ENCODE measurements around the gene PSMA5.
A peak's percentile ranks its signal among the peaks of the same experiment; 100 is the strongest.

The PSMA5 gene

DNA sequence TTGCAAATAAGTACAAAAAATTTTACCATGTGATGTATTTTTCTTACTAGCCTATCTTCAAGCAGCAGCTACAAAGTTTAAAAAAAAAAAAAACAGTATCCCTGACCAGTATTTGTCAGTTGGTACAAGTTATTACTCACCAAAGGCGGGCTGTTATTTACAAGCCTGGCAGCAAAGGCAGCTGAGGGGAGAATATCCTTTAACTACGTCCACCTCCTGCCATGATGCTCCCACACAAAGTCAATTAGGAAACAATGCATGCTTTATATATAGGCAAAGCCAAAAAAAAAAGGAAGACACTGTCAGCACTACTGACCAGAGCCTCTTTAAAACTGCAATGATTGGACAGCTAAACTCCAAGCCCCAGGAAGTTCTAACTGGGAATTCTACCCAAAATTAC, 13.7 kb downstream of the PSMA5 start:
- H3K36me3 ChIP-seq (ENCODE audit: low read depth) = peaks cover 95% of the 10 kb centered on the region
- no peaks in the 10 kb centered on the region for H3K4me1 ChIP-seq (ENCODE audit: insufficient read depth, poor library complexity, severe bottlenecking)
- H3K27me3 ChIP-seq (ENCODE audit: insufficient read depth, poor library complexity, severe bottlenecking) = no peaks in the 10 kb centered on the region
- no peak for ATAC-seq (ENCODE audit: low read depth)
- H3K4me3 ChIP-seq (ENCODE audit: severe bottlenecking) = no peak overlapping the region
- no peak for DNase-seq (ENCODE audit: low spot score)
- no peak overlapping the region for H3K27ac ChIP-seq (ENCODE audit: poor library complexity, severe bottlenecking)
- H3K9me3 ChIP-seq (ENCODE audit: severe bottlenecking) = no peaks in the 10 kb centered on the region
- TF ChIP-seq CTCF (IDR thresholded peaks at IDR 0.05; ENCODE audit: poor library complexity, severe bottlenecking) = no peak

- peaks cover 83% of the 10 kb centered on the region for H3K36me3 ChIP-seq (ENCODE audit: low read depth)
- H3K4me1 ChIP-seq (ENCODE audit: insufficient read depth, poor library complexity, severe bottlenecking) = no peaks in the 10 kb centered on the region
- H3K27ac ChIP-seq (ENCODE audit: poor library complexity, severe bottlenecking) = no peak overlapping the region
- H3K27me3 ChIP-seq (ENCODE audit: insufficient read depth, poor library complexity, severe bottlenecking) = no peaks in the 10 kb centered on the region
- TF ChIP-seq CTCF (IDR thresholded peaks at IDR 0.05; ENCODE audit: poor library complexity, severe bottlenecking) = no peak
- H3K4me3 ChIP-seq (ENCODE audit: severe bottlenecking) = no peak overlapping the region
- ATAC-seq (ENCODE audit: low read depth) = no peak
- H3K9me3 ChIP-seq (ENCODE audit: severe bottlenecking) = no peaks in the 10 kb centered on the region
- no peak for DNase-seq (ENCODE audit: low spot score)
These were observed 21.4 kb downstream of the PSMA5 start for GRCh38 chr1:109404838-109405237.

- ATAC-seq (ENCODE audit: low read depth) (no peak), DNase-seq (ENCODE audit: low spot score) (no peak)
- Histone ChIP-seq H3K4me3 (ENCODE audit: severe bottlenecking) (no peak overlapping the region), H3K27me3 (ENCODE audit: insufficient read depth, poor library complexity, severe bottlenecking) (no peaks in the 10 kb centered on the region), H3K36me3 (ENCODE audit: low read depth) (peaks cover 58% of the 10 kb centered on the region), H3K4me1 (ENCODE audit: insufficient read depth, poor library complexity, severe bottlenecking) (peaks cover 6% of the 10 kb centered on the region), H3K27ac (ENCODE audit: poor library complexity, severe bottlenecking) (no peak overlapping the region), H3K9me3 (ENCODE audit: severe bottlenecking) (no peaks in the 10 kb centered on the region)
- TF ChIP-seq CTCF (IDR thresholded peaks at IDR 0.05; ENCODE audit: poor library complexity, severe bottlenecking) = no peak
These were observed 24.2 kb downstream of the PSMA5 start for GRCh38 chr1:109402025-109402424.

- H3K36me3 ChIP-seq (ENCODE audit: low read depth) = peaks cover 40% of the 10 kb centered on the region
- ATAC-seq (ENCODE audit: low read depth) (no peak), DNase-seq (ENCODE audit: low spot score) (no peak)
- no peak for TF ChIP-seq CTCF (IDR thresholded peaks at IDR 0.05; ENCODE audit: poor library complexity, severe bottlenecking)
- H3K27me3 ChIP-seq (ENCODE audit: insufficient read depth, poor library complexity, severe bottlenecking) = no peaks in the 10 kb centered on the region
- peaks cover 6% of the 10 kb centered on the region for H3K4me1 ChIP-seq (ENCODE audit: insufficient read depth, poor library complexity, severe bottlenecking)
- H3K9me3 ChIP-seq (ENCODE audit: severe bottlenecking) = no peaks in the 10 kb centered on the region
- no peak overlapping the region for H3K4me3 ChIP-seq (ENCODE audit: severe bottlenecking)
- H3K27ac ChIP-seq (ENCODE audit: poor library complexity, severe bottlenecking) = no peak overlapping the region
These were observed 26.1 kb downstream of the PSMA5 start for GRCh38 chr1:109400035-109400655.

GRCh38 chr1:109399326-109399957, 26.8 kb downstream of the PSMA5 start:
- no peaks in the 10 kb centered on the region for H3K9me3 ChIP-seq (ENCODE audit: severe bottlenecking)
- H3K27me3 ChIP-seq (ENCODE audit: insufficient read depth, poor library complexity, severe bottlenecking) = no peaks in the 10 kb centered on the region
- H3K4me3 ChIP-seq (ENCODE audit: severe bottlenecking) = no peak overlapping the region
- H3K36me3 ChIP-seq (ENCODE audit: low read depth) = peaks cover 33% of the 10 kb centered on the region
- ATAC-seq (ENCODE audit: low read depth) (peak; percentile 5; the same call in 1 of the 3 replicates), DNase-seq (ENCODE audit: low spot score) (no peak)
- TF ChIP-seq CTCF (IDR thresholded peaks at IDR 0.05; ENCODE audit: poor library complexity, severe bottlenecking) = peak; percentile 82
- H3K27ac ChIP-seq (ENCODE audit: poor library complexity, severe bottlenecking) = no peak overlapping the region
- H3K4me1 ChIP-seq (ENCODE audit: insufficient read depth, poor library complexity, severe bottlenecking) = peaks cover 6% of the 10 kb centered on the region

Measured in RWPE2 (cell line).